Astrocyte (in vitro differentiated cells and primary cell): ENCODE results near the gene POLR2E. TPM values are rescaled to one million over a fixed set of nuclear protein-coding genes. Genes with fewer than 3 reads are reported as not detected.

Experiments
- DNase-seq: peaks from one replicate; pipeline ENCODE4 v3.0.0-alpha.2; 2010; ENCODE audit warnings: low read depth
- FAIRE-seq: peaks from 2 replicates; lab custom pipeline; 2011; peaks lifted over from hg19 to GRCh38; lab: Jason Lieb, UNC
- H2AFZ ChIP-seq: 2 replicates; pipeline ENCODE4 v1.6.0; 2012; ENCODE audit warnings: low read depth, low read length, inconsistent platforms
- H3K27ac ChIP-seq: 2 replicates; pipeline ENCODE4 v1.5.1; 2011; ENCODE audit warnings: low read depth, low read length, inconsistent platforms
- H3K27me3 ChIP-seq: 2 replicates; pipeline ENCODE4 v1.6.0; 2011; ENCODE audit warnings: low read length, inconsistent platforms; ENCODE audit not compliant: insufficient read depth
- H3K36me3 ChIP-seq: 2 replicates; pipeline ENCODE4 v1.5.1; 2011; ENCODE audit warnings: low read length, inconsistent platforms; ENCODE audit not compliant: insufficient read depth
- H3K4me1 ChIP-seq: 2 replicates; pipeline ENCODE4 v1.5.1; 2011; ENCODE audit warnings: low read length, inconsistent platforms; ENCODE audit not compliant: insufficient read depth
- H3K4me2 ChIP-seq: 2 replicates; pipeline ENCODE4 v1.6.0; 2012; ENCODE audit warnings: low read length, inconsistent platforms
- H3K4me3 ChIP-seq: 2 replicates; pipeline ENCODE4 v1.5.1; 2011; ENCODE audit warnings: low read depth, mild to moderate bottlenecking, low read length, inconsistent platforms; ENCODE audit not compliant: insufficient read depth
- H3K79me2 ChIP-seq: 2 replicates; pipeline ENCODE4 v1.6.0; 2012; ENCODE audit warnings: mild to moderate bottlenecking, low read length, inconsistent platforms; ENCODE audit not compliant: insufficient read depth
- H3K9ac ChIP-seq: 2 replicates; pipeline ENCODE4 v1.6.0; 2012; ENCODE audit warnings: mild to moderate bottlenecking, low read length, inconsistent platforms
- H3K9me3 ChIP-seq: 2 replicates; pipeline ENCODE4 v1.5.1; 2012; ENCODE audit warnings: low read depth, mild to moderate bottlenecking, low read length, inconsistent platforms; ENCODE audit not compliant: insufficient read depth
- H4K20me1 ChIP-seq: 2 replicates; pipeline ENCODE4 v1.6.0; 2012; ENCODE audit warnings: low read length, inconsistent platforms; ENCODE audit not compliant: insufficient read depth
- H3K27ac Mint-ChIP-seq: one replicate; pipeline ENCODE4 v1.8.0; 2021; ENCODE audit warnings: mild to moderate bottlenecking, mixed read lengths; ENCODE audit not compliant: unreplicated experiment
- H3K27me3 Mint-ChIP-seq: one replicate; pipeline ENCODE4 v1.8.0; 2021; ENCODE audit warnings: low read depth, mixed read lengths; ENCODE audit not compliant: unreplicated experiment
- H3K36me3 Mint-ChIP-seq: one replicate; pipeline ENCODE4 v1.8.0; 2021; ENCODE audit warnings: low read depth, mixed read lengths; ENCODE audit not compliant: unreplicated experiment
- H3K4me1 Mint-ChIP-seq: one replicate; pipeline ENCODE4 v1.8.0; 2021; ENCODE audit warnings: low read depth, mixed read lengths; ENCODE audit not compliant: unreplicated experiment
- H3K4me3 Mint-ChIP-seq: one replicate; pipeline ENCODE4 v1.8.0; 2021; ENCODE audit warnings: mild to moderate bottlenecking, moderate library complexity, mixed read lengths; ENCODE audit not compliant: unreplicated experiment
- H3K9me3 Mint-ChIP-seq: one replicate; pipeline ENCODE4 v1.8.0; 2021; ENCODE audit warnings: mild to moderate bottlenecking, mixed read lengths; ENCODE audit not compliant: unreplicated experiment
- EZH2 ChIP-seq: IDR thresholded peaks from 2 replicates; pipeline ENCODE4 v1.6.1; 2012; ENCODE audit warnings: mild to moderate bottlenecking, low read length, inconsistent platforms; ENCODE audit not compliant: insufficient read depth
- total RNA-seq: library from RNA; stranded (reverse); gene quantifications from 2 replicates; pipeline ENCODE4 v1.2.1, GENCODE V29; 2021
- TF ChIP-seq, protein P1 (sequence below): IDR thresholded peaks from 2 replicates; pipeline ENCODE4 v1.5.1; 2011; ENCODE audit warnings: low read depth, mild to moderate bottlenecking, inconsistent platforms, low read length, moderate library complexity; ENCODE audit not compliant: insufficient read depth

Gene POLR2E
- total RNA-seq, 1 donor from 2014 or later = 207 TPM

DNA sequence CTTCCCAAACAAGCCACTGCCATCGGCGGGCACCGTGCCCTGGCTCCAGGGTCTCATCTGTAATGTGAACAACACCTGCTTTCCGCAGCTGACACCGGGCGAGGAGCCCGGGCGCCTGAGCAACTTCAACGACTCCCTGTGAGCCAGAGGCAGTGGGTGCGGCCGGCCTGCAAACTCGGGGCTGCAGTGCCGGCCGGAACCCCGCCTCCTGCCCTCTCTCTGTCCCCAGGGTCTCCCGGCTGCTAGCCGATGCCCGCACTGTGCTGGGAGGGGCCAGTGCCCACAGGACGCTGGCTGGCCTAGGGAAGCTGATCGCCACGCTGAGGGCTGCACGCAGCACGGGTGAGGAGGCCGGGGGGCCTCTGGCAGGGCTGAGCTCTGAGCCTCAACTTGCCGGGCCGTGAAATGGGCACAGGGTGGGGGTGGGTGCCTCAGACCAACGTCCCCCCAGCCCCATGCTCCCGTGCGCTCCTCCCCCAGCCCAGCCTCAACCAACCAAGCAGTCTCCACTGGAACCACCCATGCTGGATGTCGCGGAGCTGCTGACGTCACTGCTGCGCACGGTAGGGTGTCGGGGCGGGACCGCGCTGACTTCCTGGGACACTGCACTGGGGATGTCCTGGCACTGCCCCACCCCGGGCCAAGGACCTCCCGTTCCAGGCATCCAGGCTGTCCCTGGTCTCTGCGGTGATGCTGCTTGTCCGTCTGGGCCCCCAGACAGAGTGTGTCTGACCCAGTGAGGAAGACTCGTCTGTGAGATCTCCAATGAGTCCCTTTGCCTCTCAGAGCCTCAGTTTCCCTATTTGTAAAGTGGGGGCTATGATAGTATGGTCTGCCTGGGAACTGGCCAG lies 53.1 kb downstream of the POLR2E start:
- Mint-ChIP-seq H3K4me1 (peaks cover 19% of the 10 kb centered on the region), H3K36me3 (peaks cover 13% of the 10 kb centered on the region), H3K27me3 (no peaks in the 10 kb centered on the region), H3K4me3 (peak overlapping the region; percentile 82), H3K27ac (peak overlapping the region; percentile 34), H3K9me3 (no peaks in the 10 kb centered on the region)
- Histone ChIP-seq H3K79me2 (no peaks in the 10 kb centered on the region), H3K27ac (no peak overlapping the region), H4K20me1 (peaks cover 33% of the 10 kb centered on the region), H2AFZ (no peak overlapping the region), H3K36me3 (peaks cover 13% of the 10 kb centered on the region), H3K9me3 (no peaks in the 10 kb centered on the region), H3K9ac (no peak overlapping the region), H3K4me1 (peaks cover 33% of the 10 kb centered on the region), H3K4me3 (no peak overlapping the region), H3K27me3 (no peaks in the 10 kb centered on the region), H3K4me2 (no peak overlapping the region)
- no peak for TF ChIP-seq EZH2
- TF ChIP-seq, protein P1, sequence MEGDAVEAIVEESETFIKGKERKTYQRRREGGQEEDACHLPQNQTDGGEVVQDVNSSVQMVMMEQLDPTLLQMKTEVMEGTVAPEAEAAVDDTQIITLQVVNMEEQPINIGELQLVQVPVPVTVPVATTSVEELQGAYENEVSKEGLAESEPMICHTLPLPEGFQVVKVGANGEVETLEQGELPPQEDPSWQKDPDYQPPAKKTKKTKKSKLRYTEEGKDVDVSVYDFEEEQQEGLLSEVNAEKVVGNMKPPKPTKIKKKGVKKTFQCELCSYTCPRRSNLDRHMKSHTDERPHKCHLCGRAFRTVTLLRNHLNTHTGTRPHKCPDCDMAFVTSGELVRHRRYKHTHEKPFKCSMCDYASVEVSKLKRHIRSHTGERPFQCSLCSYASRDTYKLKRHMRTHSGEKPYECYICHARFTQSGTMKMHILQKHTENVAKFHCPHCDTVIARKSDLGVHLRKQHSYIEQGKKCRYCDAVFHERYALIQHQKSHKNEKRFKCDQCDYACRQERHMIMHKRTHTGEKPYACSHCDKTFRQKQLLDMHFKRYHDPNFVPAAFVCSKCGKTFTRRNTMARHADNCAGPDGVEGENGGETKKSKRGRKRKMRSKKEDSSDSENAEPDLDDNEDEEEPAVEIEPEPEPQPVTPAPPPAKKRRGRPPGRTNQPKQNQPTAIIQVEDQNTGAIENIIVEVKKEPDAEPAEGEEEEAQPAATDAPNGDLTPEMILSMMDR = no peak
- FAIRE-seq (no peak), DNase-seq (no peak)

- Histone ChIP-seq H3K9me3 (no peaks in the 10 kb centered on the region), H3K4me3 (no peak overlapping the region), H3K4me1 (peaks cover 33% of the 10 kb centered on the region), H3K9ac (no peak overlapping the region), H3K27me3 (no peaks in the 10 kb centered on the region), H3K79me2 (no peaks in the 10 kb centered on the region), H2AFZ (no peak overlapping the region), H3K4me2 (peak overlapping the region; percentile 87), H4K20me1 (peaks cover 36% of the 10 kb centered on the region), H3K36me3 (peaks cover 14% of the 10 kb centered on the region), H3K27ac (no peak overlapping the region)
- peaks cover 21% of the 10 kb centered on the region for H3K4me1 Mint-ChIP-seq
- no peaks in the 10 kb centered on the region for H3K27me3 Mint-ChIP-seq
- peaks cover 15% of the 10 kb centered on the region for H3K36me3 Mint-ChIP-seq
- H3K9me3 Mint-ChIP-seq = no peaks in the 10 kb centered on the region
- TF ChIP-seq EZH2 = no peak
- TF ChIP-seq, protein P1 = no peak
- H3K4me3 Mint-ChIP-seq = peak overlapping the region; percentile 82
- DNase-seq (no peak), FAIRE-seq (no peak)
- H3K27ac Mint-ChIP-seq = peak overlapping the region; percentile 66
Observed at GRCh38 chr19:1041272-1041834, 53.8 kb downstream of the POLR2E start.
